HepG2 (cell line): Measurements from ENCODE around the gene CDH2. TPM values are rescaled to one million over a fixed set of nuclear protein-coding genes. Genes with fewer than 3 reads are reported as not detected.

Experiments used
- ATAC-seq: fragments of 200-7000 bp; cut with Tn5 transposase; 3 replicates; pipeline ENCODE4 v1.9.1; 2020; ENCODE audit warnings: mild to moderate bottlenecking, moderate library complexity
- BruUV-seq: library from RNA; stranded (reverse); fragments of 400-500 nt; replicated peaks from 2 replicates; lab custom pipeline; 2021; lab: Mats Ljungman, UMichigan
- CTCF ChIA-PET: fragments of 300-600 bp; formaldehyde crosslinking; extraction: SDS; loops from one replicate; lab custom pipeline; 2021; ENCODE audit warnings: low total read pairs, inconsistent platforms, low intra/inter-chr PET ratio; lab: Yijun Ruan, JAX
- POLR2A ChIA-PET: fragments of 350-600 bp; sonication (Branson Sonifier 250); formaldehyde crosslinking; loops from one replicate; lab custom pipeline; 2020; ENCODE audit warnings: antibody characterized with exemption, inconsistent platforms; lab: Yijun Ruan, JAX
- DNase-seq: peaks from one replicate; pipeline ENCODE4 v3.0.0-alpha.2; 2015; ENCODE audit warnings: low spot score
- FAIRE-seq: peaks from 3 replicates; lab custom pipeline; 2011; peaks lifted over from hg19 to GRCh38; lab: Jason Lieb, UNC
- H2AFZ ChIP-seq: one replicate; pipeline ENCODE4 v1.6.1; 2011; ENCODE audit warnings: low read length, inconsistent platforms
- H3K27ac ChIP-seq: fragments of 300-600 bp; 3 replicates; pipeline ENCODE4 v1.8.0; 2011; ENCODE audit warnings: mixed run types, mild to moderate bottlenecking, mixed read lengths, low read length, inconsistent platforms; ENCODE audit not compliant: insufficient read depth; ENCODE audit errors: extremely low read length
- H3K27me3 ChIP-seq, 2 experiments: fragments of 200-600 bp in 1 of 2; 2 replicates in 1 of 2; 3 replicates in 1 of 2; pipeline versions ENCODE4 v1.6.0 to v1.8.0; 2011; ENCODE audit warnings: low read length in 2 of 2, mild to moderate bottlenecking in 2 of 2, moderate library complexity in 2 of 2, inconsistent platforms in 1 of 2; ENCODE audit not compliant: insufficient read depth in 2 of 2, control insufficient read depth in 1 of 2
- H3K36me3 ChIP-seq, 2 experiments: fragments of 200-600 bp in 1 of 2; replicated peaks in 1 of 2; 2 replicates in 1 of 2; 3 replicates in 1 of 2; pipeline versions ENCODE4 v1.5.1 to v1.8.0; 2011; ENCODE audit warnings: low read length in 2 of 2, inconsistent platforms in 1 of 2; ENCODE audit not compliant: insufficient read depth in 2 of 2, control insufficient read depth in 1 of 2
- H3K4me1 ChIP-seq: 2 replicates; pipeline ENCODE4 v1.5.1; 2012; ENCODE audit warnings: low read length, inconsistent platforms; ENCODE audit not compliant: insufficient read depth
- H3K4me2 ChIP-seq: 2 replicates; pipeline ENCODE4 v1.6.0; 2011; ENCODE audit warnings: low read depth, low read length, inconsistent platforms
- H3K4me3 ChIP-seq, 3 experiments: fragments of 200-600 bp in 1 of 3; sonication (generic), shearing (Covaris generic) in 1 of 3; replicated peaks in 1 of 3; 2 replicates each; pipeline ENCODE4 v1.5.1; 2011 to 2016; ENCODE audit warnings: low read length in 3 of 3, inconsistent platforms in 2 of 3, low read depth in 2 of 3, mild to moderate bottlenecking in 2 of 3, control low read depth in 1 of 3, mixed read lengths in 1 of 3; ENCODE audit not compliant: insufficient read depth in 1 of 3
- H3K79me2 ChIP-seq: one replicate; pipeline ENCODE4 v1.6.1; 2011; ENCODE audit warnings: low read length, inconsistent platforms; ENCODE audit not compliant: insufficient read depth
- H3K9ac ChIP-seq: 2 replicates; pipeline ENCODE4 v1.6.0; 2011; ENCODE audit warnings: mild to moderate bottlenecking, low read depth, low read length, inconsistent platforms; ENCODE audit not compliant: insufficient read depth
- H3K9me3 ChIP-seq: 2 replicates; pipeline ENCODE4 v1.5.1; 2012; ENCODE audit warnings: mild to moderate bottlenecking, low read length
- H4K20me1 ChIP-seq: 2 replicates; pipeline ENCODE4 v1.6.0; 2011; ENCODE audit warnings: inconsistent platforms, mild to moderate bottlenecking, low read length, moderate library complexity; ENCODE audit not compliant: insufficient read depth
- BRCA1 ChIP-seq: sonication (generic); formaldehyde crosslinking; IDR thresholded peaks from 2 replicates; pipeline ENCODE4 v1.4.0; 2020; ENCODE audit warnings: missing genetic modification reagents
- FOXM1 ChIP-seq: sonication (generic); formaldehyde crosslinking; IDR thresholded peaks from 2 replicates; pipeline ENCODE4 v1.5.0; 2020; ENCODE audit warnings: missing genetic modification reagents
- MLX ChIP-seq: IDR thresholded peaks from 2 replicates; pipeline ENCODE4 v1.6.1; 2016
- SUZ12 ChIP-seq: fragments of 150-350 bp; IDR thresholded peaks from 2 replicates; pipeline ENCODE4 v1.6.1; 2014; ENCODE audit warnings: low read depth, low read length
- THYN1 ChIP-seq: sonication (generic); formaldehyde crosslinking; IDR thresholded peaks from 2 replicates; pipeline ENCODE4 v1.8.1; 2023; ENCODE audit warnings: low read depth, mild to moderate bottlenecking, moderate library complexity, missing genetic modification reagents, borderline replicate concordance
- TMF1 ChIP-seq: sonication (generic); formaldehyde crosslinking; IDR thresholded peaks from 2 replicates; pipeline ENCODE4 v1.8.1; 2022; ENCODE audit warnings: low read depth, missing genetic modification reagents
- ZNF644 ChIP-seq: IDR thresholded peaks from 2 replicates; pipeline ENCODE4 v1.6.1; 2016; ENCODE audit warnings: low read depth
- ZNF672 ChIP-seq: sonication (generic); formaldehyde crosslinking; IDR thresholded peaks from 2 replicates; pipeline ENCODE4 v1.8.1; 2022; ENCODE audit warnings: missing genetic modification reagents
- WGBS: methylation state at CpG from one replicate; pipeline ENCODE4 v1.1.6; 2017; ENCODE audit warnings: low lambda C conversion rate; 5-methylcytosine and 5-hydroxymethylcytosine counted together
- in situ Hi-C: cut with HindIII; loops from 2 replicates; pipeline ENCODE4 v1.10.0; 2017; ENCODE audit warnings: low pct_unique_long_range_greater_than_20kb; ENCODE audit not compliant: extremely low pct_ligation_motif_present
- intact Hi-C: fragments of 100-400 bp; cut with micrococcal nuclease; formaldehyde crosslinking; loops from one replicate; pipeline ENCODE4 v1.10.0; 2022; ENCODE audit not compliant: unreplicated experiment
- polyA plus RNA-seq, 8 experiments: library from polyadenylated mRNA; depleted of rRNA in 3 of 8; stranded (reverse) in 7 of 8; unstranded in 1 of 8; fragments of >200 nt; fragmentation: Illumina TruSeq in 4 of 8; extraction: Trizol in 4 of 8; gene quantifications; 2 replicates each; pipeline versions ENCODE4 v1.2.1 to v1.2.3, GENCODE V29; 2011 to 2016; ENCODE audit warnings: low read depth in 4 of 8, missing spikeins in 1 of 8, mixed read lengths in 1 of 8; ENCODE audit not compliant: insufficient read depth in 1 of 8
- total RNA-seq, 5 experiments: library from RNA; depleted of rRNA; stranded (reverse); fragments of >200 nt; fragmentation: Illumina TruSeq; extraction: Trizol; gene quantifications; 2 replicates each; pipeline ENCODE4 v1.2.3, GENCODE V29; 2016; ENCODE audit warnings: low read depth in 1 of 5

CDH2 gene
- total and polyA plus RNA-seq, 2 of the 13 experiments (the other 11 are each of a cell fraction or from before 2014, with no cell fraction given): 18.6 to 36.1 TPM

GRCh38 chr18:27959101-27959500 lies 217.8 kb downstream of the CDH2 start:
- DNase-seq (no peak), FAIRE-seq (no peak), ATAC-seq (no peak)
- Histone ChIP-seq H4K20me1 (no peaks in the 10 kb centered on the region), H3K4me1 (no peaks in the 10 kb centered on the region), H3K9me3 (no peaks in the 10 kb centered on the region), H3K9ac (no peak overlapping the region), H3K4me3 (no peak overlapping the region), H3K27me3 (no peaks in the 10 kb centered on the region), H3K79me2 (no peaks in the 10 kb centered on the region), H2AFZ (no peak overlapping the region), H3K36me3 (peaks cover 12 to 17% of the 10 kb centered on the region in 2 experiments; a peak in 2 of 5 replicates), H3K27ac (no peak overlapping the region), H3K4me2 (no peak overlapping the region)
- ChIA-PET CTCF (no interaction called here), POLR2A (no interaction called here)
- in situ Hi-C loops: no loop called here
- TF ChIP-seq ZNF644 (CRISPR knock-in tag): no peak
- TF ChIP-seq TMF1: no peak
- TF ChIP-seq MLX: no peak
- no TSS peak for BruUV-seq
- intact Hi-C loops: no loop called here

GRCh38 chr18:27956001-27956640 lies 220.8 kb downstream of the CDH2 start:
- Histone ChIP-seq H3K27ac (no peak overlapping the region), H3K4me2 (no peak overlapping the region), H3K79me2 (no peaks in the 10 kb centered on the region), H2AFZ (no peak overlapping the region), H3K36me3 (peaks cover 9 to 15% of the 10 kb centered on the region in 2 experiments; a peak in 3 of 5 replicates), H3K9ac (no peak overlapping the region), H3K4me3 (no peak overlapping the region), H3K4me1 (no peaks in the 10 kb centered on the region), H3K27me3 (no peaks in the 10 kb centered on the region), H3K9me3 (no peaks in the 10 kb centered on the region), H4K20me1 (no peaks in the 10 kb centered on the region)
- BruUV-seq: no TSS peak
- CTCF ChIA-PET: no interaction called here
- WGBS: 94% methylated on average over 6 of the region's 6 CpGs
- TF ChIP-seq THYN1 (no peak), SUZ12 (no peak), FOXM1 (CRISPR knock-in tag) (no peak), ZNF672 (CRISPR knock-in tag) (no peak), BRCA1 (CRISPR knock-in tag) (no peak)
- FAIRE-seq (no peak), ATAC-seq (no peak), DNase-seq (no peak)
- intact Hi-C loops (no loop called here), in situ Hi-C loops (no loop called here)
- POLR2A ChIA-PET: no interaction called here
